GM06990 (cell line): Measurements from ENCODE around the gene KIAA0232.

Source experiments
- DNase-seq: peaks from one replicate; pipeline ENCODE4 v3.0.0-alpha.2; 2011; ENCODE audit not compliant: insufficient read length; ENCODE audit errors: extremely low read depth
- H3K27me3 ChIP-seq: replicated peaks from 2 replicates; pipeline ENCODE4 v1.6.0; 2011; ENCODE audit warnings: low read length; ENCODE audit not compliant: control insufficient read depth, insufficient read depth
- H3K36me3 ChIP-seq: 2 replicates; pipeline ENCODE4 v1.5.1; 2011; ENCODE audit warnings: low read length; ENCODE audit not compliant: control insufficient read depth, insufficient read depth
- H3K4me3 ChIP-seq: replicated peaks from 2 replicates; pipeline ENCODE4 v1.5.1; 2011; ENCODE audit warnings: low read depth, mild to moderate bottlenecking, control low read depth, low read length
- TF ChIP-seq, protein P1 (sequence below): IDR thresholded peaks from 2 replicates; pipeline ENCODE4 v1.5.1; 2011; ENCODE audit warnings: low read length, control low read depth, mild to moderate bottlenecking, inconsistent platforms; ENCODE audit not compliant: insufficient read depth, poor library complexity, severe bottlenecking

KIAA0232 gene

GRCh38 chr4:6876440-6876839, 93.9 kb downstream of the KIAA0232 start:
- no peak for DNase-seq
- Histone ChIP-seq H3K4me3 (no peak overlapping the region), H3K36me3 (peaks cover 33% of the 10 kb centered on the region), H3K27me3 (no peaks in the 10 kb centered on the region)
- TF ChIP-seq, protein P1, sequence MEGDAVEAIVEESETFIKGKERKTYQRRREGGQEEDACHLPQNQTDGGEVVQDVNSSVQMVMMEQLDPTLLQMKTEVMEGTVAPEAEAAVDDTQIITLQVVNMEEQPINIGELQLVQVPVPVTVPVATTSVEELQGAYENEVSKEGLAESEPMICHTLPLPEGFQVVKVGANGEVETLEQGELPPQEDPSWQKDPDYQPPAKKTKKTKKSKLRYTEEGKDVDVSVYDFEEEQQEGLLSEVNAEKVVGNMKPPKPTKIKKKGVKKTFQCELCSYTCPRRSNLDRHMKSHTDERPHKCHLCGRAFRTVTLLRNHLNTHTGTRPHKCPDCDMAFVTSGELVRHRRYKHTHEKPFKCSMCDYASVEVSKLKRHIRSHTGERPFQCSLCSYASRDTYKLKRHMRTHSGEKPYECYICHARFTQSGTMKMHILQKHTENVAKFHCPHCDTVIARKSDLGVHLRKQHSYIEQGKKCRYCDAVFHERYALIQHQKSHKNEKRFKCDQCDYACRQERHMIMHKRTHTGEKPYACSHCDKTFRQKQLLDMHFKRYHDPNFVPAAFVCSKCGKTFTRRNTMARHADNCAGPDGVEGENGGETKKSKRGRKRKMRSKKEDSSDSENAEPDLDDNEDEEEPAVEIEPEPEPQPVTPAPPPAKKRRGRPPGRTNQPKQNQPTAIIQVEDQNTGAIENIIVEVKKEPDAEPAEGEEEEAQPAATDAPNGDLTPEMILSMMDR = no peak

DNA sequence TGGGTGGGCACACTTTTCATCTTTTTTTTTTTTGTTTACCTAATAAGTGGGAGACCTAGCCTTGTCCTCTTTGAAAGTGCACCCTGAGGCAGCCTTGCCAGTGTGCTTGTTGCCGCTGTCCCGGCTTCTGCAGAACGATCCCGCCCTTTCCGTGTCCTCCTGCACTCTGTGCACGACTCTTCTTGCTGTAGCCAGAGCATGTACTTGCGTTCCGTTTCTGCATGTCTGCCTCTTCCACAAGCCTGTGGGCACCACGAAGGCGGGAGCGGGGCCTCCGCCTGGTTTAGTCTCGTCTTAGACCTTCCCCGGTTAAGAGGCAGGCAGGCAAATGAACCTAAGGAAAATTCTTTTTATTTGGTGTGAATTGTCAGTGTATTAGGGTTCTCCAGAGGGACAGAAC, 94.5 kb downstream of the KIAA0232 start:
- H3K36me3 ChIP-seq = peaks cover 34% of the 10 kb centered on the region
- TF ChIP-seq, protein P1 = no peak
- H3K27me3 ChIP-seq = no peaks in the 10 kb centered on the region
- no peak for DNase-seq
- no peak overlapping the region for H3K4me3 ChIP-seq

- DNase-seq = no peak
- Histone ChIP-seq H3K4me3 (no peak overlapping the region), H3K36me3 (peaks cover 28% of the 10 kb centered on the region), H3K27me3 (no peaks in the 10 kb centered on the region)
- TF ChIP-seq, protein P1 = no peak
These were observed 96.0 kb downstream of the KIAA0232 start for GRCh38 chr4:6878451-6879059.

GRCh38 chr4:6880691-6881090, 98.2 kb downstream of the KIAA0232 start:
- Histone ChIP-seq H3K36me3 (peaks cover 20% of the 10 kb centered on the region), H3K27me3 (no peaks in the 10 kb centered on the region), H3K4me3 (no peak overlapping the region)
- DNase-seq = no peak
- TF ChIP-seq, protein P1 = no peak

DNA sequence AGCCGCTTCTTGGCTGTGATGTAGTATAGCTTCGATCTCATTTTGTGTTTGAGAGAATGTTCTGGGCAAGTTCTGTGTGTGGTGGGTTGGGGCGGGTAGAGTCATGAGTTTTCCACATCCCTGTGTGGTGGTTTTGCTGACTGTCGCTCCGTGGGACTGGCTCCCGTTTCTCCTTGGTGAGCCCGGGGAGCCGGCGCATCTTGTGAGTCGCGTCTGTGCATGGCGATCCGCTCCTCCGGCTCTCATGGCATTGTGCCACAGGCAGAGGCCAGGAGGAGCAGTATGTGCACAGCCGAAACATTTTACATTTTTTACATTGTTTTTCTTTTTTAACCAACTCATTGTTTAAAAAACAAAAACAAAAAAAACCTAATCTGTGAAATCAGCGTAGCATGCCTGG, 99.4 kb downstream of the KIAA0232 start:
- Histone ChIP-seq H3K36me3 (peaks cover 16% of the 10 kb centered on the region), H3K27me3 (no peaks in the 10 kb centered on the region), H3K4me3 (no peak overlapping the region)
- TF ChIP-seq, protein P1 = no peak
- DNase-seq = no peak

- Histone ChIP-seq H3K27me3 (no peaks in the 10 kb centered on the region), H3K36me3 (peaks cover 6% of the 10 kb centered on the region), H3K4me3 (no peak overlapping the region)
- DNase-seq = no peak
- TF ChIP-seq, protein P1 = no peak
These were observed 101.9 kb downstream of the KIAA0232 start for GRCh38 chr4:6884341-6884870.
